Thoracic aorta (tissue), 2 donors: ENCODE results near the gene SAXO1. TPM values are rescaled to one million over a fixed set of nuclear protein-coding genes. Genes with fewer than 3 reads are reported as not detected.
A peak's percentile ranks its signal among the peaks of the same experiment; 100 is the strongest.

ENCODE experiments used
- ATAC-seq: fragments of 150-250 bp; one replicate; pipeline ENCODE4 v1.8.0; 2017; ENCODE audit warnings: low read depth; ENCODE audit not compliant: insufficient number of reproducible peaks, low FRiP score
- DNase-seq: peaks from one replicate; pipeline ENCODE4 v3.0.0-alpha.2; 2020; ENCODE audit warnings: low spot score
- H3K27ac ChIP-seq, 2 donors: fragments of 200-600 bp; sonication (generic); 1 replicate in 1 of 2; 2 replicates in 1 of 2; pipeline ENCODE4 v1.5.1; 2016; ENCODE audit warnings: mild to moderate bottlenecking in 2 of 2, moderate library complexity in 2 of 2
- H3K27me3 ChIP-seq: fragments of 200-600 bp; sonication (generic); replicated peaks from 2 replicates; pipeline ENCODE4 v1.6.0; 2016; ENCODE audit warnings: mild to moderate bottlenecking; ENCODE audit not compliant: insufficient read depth
- H3K36me3 ChIP-seq: fragments of 200-600 bp; sonication (generic); one replicate; pipeline ENCODE4 v1.5.1; 2016
- H3K4me1 ChIP-seq, 2 donors: fragments of 200-600 bp; sonication (generic); 1 replicate in 1 of 2; 2 replicates in 1 of 2; pipeline versions ENCODE4 v1.5.1 to v1.6.0; 2016; ENCODE audit warnings: low read depth in 2 of 2, mild to moderate bottlenecking in 1 of 2; ENCODE audit not compliant: control insufficient read depth in 1 of 2
- H3K4me3 ChIP-seq: fragments of 200-600 bp; sonication (generic); 2 replicates; pipeline ENCODE4 v1.5.1; 2016; ENCODE audit warnings: mild to moderate bottlenecking
- H3K9me3 ChIP-seq: fragments of 200-600 bp; sonication (generic); 2 replicates; pipeline ENCODE4 v1.5.1; 2016
- total RNA-seq, 2 donors: library from RNA; depleted of rRNA; stranded (reverse); fragments of >200 nt; gene quantifications; one replicate each; pipeline versions ENCODE4 v1.1.0 to v1.2.3, GENCODE V29; 2016
- TF ChIP-seq, protein P1 (sequence below): fragments of 200-600 bp; sonication (generic); IDR thresholded peaks from one replicate; pipeline ENCODE4 v1.5.1; 2019; ENCODE audit warnings: antibody characterized with exemption

SAXO1 gene
- total RNA-seq, 2 donors from 2014 or later, result 0.27 to 1.8 TPM

DNA sequence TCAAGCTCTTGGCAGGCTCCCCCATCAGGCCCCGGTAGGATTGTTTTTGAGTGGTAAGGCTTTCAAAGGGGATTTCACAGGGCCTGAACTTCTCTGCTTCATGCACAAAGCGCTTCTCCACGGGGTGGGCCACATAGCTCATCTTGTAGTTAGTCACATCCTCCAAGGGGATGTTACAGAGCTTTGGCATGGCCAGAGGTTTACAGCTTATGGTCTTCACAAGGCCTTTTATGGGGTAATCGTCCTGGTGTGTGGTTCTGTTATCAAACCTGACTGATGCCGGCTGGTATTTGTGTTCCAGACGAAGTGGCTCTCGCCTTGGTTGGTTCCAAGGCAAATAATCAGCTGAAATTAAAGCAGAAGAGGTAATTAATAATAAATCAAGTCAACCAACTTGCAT is 104.3 kb downstream of the SAXO1 start:
- Histone ChIP-seq H3K4me1 (no peaks in the 10 kb centered on the region), H3K4me3 (no peak overlapping the region), H3K36me3 (no peaks in the 10 kb centered on the region), H3K27me3 (no peaks in the 10 kb centered on the region), H3K27ac (no peak overlapping the region), H3K9me3 (no peaks in the 10 kb centered on the region)
- ATAC-seq (no peak), DNase-seq (no peak)
- TF ChIP-seq, protein P1, sequence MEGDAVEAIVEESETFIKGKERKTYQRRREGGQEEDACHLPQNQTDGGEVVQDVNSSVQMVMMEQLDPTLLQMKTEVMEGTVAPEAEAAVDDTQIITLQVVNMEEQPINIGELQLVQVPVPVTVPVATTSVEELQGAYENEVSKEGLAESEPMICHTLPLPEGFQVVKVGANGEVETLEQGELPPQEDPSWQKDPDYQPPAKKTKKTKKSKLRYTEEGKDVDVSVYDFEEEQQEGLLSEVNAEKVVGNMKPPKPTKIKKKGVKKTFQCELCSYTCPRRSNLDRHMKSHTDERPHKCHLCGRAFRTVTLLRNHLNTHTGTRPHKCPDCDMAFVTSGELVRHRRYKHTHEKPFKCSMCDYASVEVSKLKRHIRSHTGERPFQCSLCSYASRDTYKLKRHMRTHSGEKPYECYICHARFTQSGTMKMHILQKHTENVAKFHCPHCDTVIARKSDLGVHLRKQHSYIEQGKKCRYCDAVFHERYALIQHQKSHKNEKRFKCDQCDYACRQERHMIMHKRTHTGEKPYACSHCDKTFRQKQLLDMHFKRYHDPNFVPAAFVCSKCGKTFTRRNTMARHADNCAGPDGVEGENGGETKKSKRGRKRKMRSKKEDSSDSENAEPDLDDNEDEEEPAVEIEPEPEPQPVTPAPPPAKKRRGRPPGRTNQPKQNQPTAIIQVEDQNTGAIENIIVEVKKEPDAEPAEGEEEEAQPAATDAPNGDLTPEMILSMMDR, result no peak

DNA sequence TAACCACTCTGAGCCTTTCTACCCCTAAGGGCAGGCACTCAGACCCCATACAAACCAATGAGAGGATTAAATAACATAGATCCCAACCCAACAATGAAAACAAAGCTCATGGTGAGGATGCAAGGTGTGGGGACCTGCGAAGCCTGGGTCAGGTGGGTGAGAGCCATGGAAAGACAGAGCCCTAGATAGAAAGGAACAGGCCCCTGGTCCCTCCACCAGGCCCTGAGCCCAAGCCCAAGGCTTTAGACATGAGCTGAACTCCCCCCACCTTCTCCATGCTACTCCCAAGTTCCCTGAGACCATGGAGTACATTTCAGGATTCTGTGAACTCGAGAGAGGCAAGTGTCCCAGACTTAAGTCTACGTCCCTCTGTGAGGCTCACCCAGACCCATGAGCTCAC is 106.5 kb downstream of the SAXO1 start:
- no peaks in the 10 kb centered on the region for H3K9me3 ChIP-seq

DNA sequence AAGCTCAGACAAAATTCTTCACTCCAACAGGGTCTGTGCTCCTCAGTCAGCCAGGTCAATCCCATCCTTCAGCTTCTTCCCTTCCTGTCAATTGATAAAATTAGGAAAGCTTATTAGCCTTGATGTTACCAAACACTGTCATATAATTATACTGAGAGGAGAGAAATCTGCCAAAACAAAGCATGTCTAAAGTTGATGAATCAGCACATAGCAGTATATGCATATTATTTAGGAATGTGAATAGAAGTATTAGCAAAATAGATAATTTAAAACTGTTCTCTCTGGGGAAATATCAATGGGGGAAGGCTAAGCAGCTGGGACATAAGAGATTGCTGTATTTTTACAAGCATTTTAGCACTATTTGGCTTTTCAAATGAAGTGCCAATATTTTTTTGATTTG is 107.1 kb downstream of the SAXO1 start:
- Histone ChIP-seq H3K36me3 (no peaks in the 10 kb centered on the region), H3K27me3 (no peaks in the 10 kb centered on the region), H3K4me1 (peaks cover 14 to 18% of the 10 kb centered on the region in 2 donors), H3K27ac (no peak overlapping the region), H3K4me3 (no peak overlapping the region), H3K9me3 (no peaks in the 10 kb centered on the region)
- no peak for DNase-seq
- TF ChIP-seq, protein P1, result no peak
- no peak for ATAC-seq

More for the DNA sequence above, 106.5 kb downstream of the SAXO1 start:
- DNase-seq, result no peak
- H3K36me3 ChIP-seq, result no peaks in the 10 kb centered on the region
- no peak overlapping the region for H3K27ac ChIP-seq
- no peak for ATAC-seq
- peaks cover 8 to 12% of the 10 kb centered on the region in 2 donors for H3K4me1 ChIP-seq
- H3K27me3 ChIP-seq, result no peaks in the 10 kb centered on the region
- TF ChIP-seq, protein P1, result no peak
- H3K4me3 ChIP-seq, result no peak overlapping the region

DNA sequence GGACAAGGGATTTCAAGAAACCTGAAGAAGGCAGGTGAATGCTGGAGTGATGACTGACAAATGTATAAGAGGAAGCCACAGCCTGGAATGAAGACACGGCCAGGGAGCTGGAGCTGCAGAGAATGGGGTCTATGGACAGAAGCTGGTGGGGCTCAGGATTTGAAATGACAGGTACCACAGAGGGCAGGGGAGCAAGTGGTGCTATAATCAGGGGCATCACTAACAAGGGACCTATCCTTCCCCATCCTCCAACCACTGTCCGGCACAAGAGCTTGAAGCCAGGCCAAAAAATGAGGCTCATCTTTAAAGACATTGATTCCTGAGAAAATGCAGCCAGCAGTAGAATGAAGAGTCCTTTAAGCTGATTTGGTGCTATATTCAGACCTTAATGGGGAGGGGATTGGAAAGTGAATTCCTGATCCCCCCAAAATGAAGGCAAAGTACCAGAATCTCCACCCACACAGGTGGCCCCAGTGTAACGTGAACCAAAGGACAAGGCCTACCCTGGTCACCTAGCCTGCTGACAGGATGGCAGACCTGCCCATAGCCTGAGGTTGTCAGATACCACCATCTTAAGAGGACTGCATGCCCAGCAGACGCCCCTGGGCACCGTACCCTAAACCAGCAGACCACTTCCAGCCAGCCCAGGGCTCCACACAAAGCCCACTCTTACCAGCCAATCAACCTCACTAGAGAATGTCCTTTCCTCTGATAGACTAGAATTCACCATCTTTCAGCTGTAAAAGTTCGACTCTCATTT is 109.2 kb downstream of the SAXO1 start:
- Histone ChIP-seq H3K9me3 (no peaks in the 10 kb centered on the region), H3K4me1 (peaks cover 16 to 21% of the 10 kb centered on the region in 2 donors), H3K4me3 (no peak overlapping the region), H3K27ac (no peak overlapping the region), H3K27me3 (no peaks in the 10 kb centered on the region), H3K36me3 (no peaks in the 10 kb centered on the region)
- ATAC-seq (no peak), DNase-seq (no peak)
- TF ChIP-seq, protein P1, result no peak

DNA sequence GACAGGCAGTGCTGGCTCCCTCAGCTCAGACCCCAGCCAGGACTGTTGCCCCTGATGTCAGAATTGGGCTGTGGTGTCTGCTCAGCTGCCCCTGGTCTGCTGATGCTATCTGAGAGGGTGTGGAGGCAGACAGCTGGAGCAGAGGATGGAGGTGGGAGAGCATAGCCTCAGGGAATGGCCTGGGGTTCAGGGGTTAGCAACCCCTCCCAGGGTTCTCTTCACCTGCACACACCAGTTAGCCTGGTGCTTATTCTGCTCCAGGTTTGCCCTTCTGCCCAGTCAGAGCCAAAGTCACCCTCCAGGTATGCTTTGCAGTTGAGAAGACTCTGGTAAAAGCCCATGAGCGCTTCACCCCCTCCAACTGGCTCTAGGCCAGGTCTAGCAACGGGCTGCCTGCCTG is 109.8 kb downstream of the SAXO1 start:
- DNase-seq, result no peak
- no peak for ATAC-seq
- Histone ChIP-seq H3K9me3 (no peaks in the 10 kb centered on the region), H3K4me3 (no peak overlapping the region), H3K27ac (peak overlapping the region in 1 of 2 donors; percentile 63), H3K4me1 (peaks cover 16 to 21% of the 10 kb centered on the region in 2 donors), H3K36me3 (no peaks in the 10 kb centered on the region), H3K27me3 (no peaks in the 10 kb centered on the region)
- TF ChIP-seq, protein P1, result no peak
